ENCODE results near the gene AOAH. TPM values are rescaled to one million over a fixed set of nuclear protein-coding genes. Genes with fewer than 3 reads are reported as not detected.
"Not testable (repeated sequence)": the region's sequence is repeated elsewhere in the genome, so short reads cannot be mapped to it uniquely, and the experiment has no call there.

Gene AOAH
- total RNA-seq, 4 donors from 2014 or later, result 1.1 to 4.8 (median 1.6) TPM

GRCh38 chr7:36468370-36469101 lies 255.8 kb downstream of the AOAH start:
- no peak for DNase-seq (ENCODE audit: low spot score in 2 of 2)
- Histone ChIP-seq H3K36me3 (no peaks in the 10 kb centered on the region), H3K27ac (no peak overlapping the region), H3K4me1 (no peaks in the 10 kb centered on the region), H3K4me3 (no peak overlapping the region), H3K27me3 (no peaks in the 10 kb centered on the region), H3K9me3 (no peaks in the 10 kb centered on the region)
- WGBS, result 39% methylated on average over 2 of the region's 2 CpGs
- TF ChIP-seq POLR2A (IDR thresholded peaks at IDR 0.05), result no peak
- TF ChIP-seq CTCF (IDR thresholded peaks at IDR 0.05), result no peak
- TF ChIP-seq POLR2AphosphoS5 (IDR thresholded peaks at IDR 0.05), result no peak
- no peak for TF ChIP-seq EP300 (IDR thresholded peaks at IDR 0.05)

GRCh38 chr7:36466001-36466400 lies 258.3 kb downstream of the AOAH start:
- not testable (repeated sequence) for H3K27ac ChIP-seq; H3K36me3 ChIP-seq; H3K9me3 ChIP-seq; H3K4me3 ChIP-seq; H3K4me1 ChIP-seq; DNase-seq (ENCODE audit: low spot score in 2 of 2); H3K27me3 ChIP-seq
- WGBS, result 87% methylated on average over 5 of the region's 5 CpGs

- no peak for DNase-seq (ENCODE audit: low spot score in 2 of 2)
Observed at GRCh38 chr7:36464271-36464670, 260.0 kb downstream of the AOAH start.

More at GRCh38 chr7:36464271-36464670, 260.0 kb downstream of the AOAH start:
- Histone ChIP-seq H3K9me3 (no peaks in the 10 kb centered on the region), H3K4me1 (no peaks in the 10 kb centered on the region), H3K27ac (no peak overlapping the region), H3K4me3 (no peak overlapping the region), H3K36me3 (no peaks in the 10 kb centered on the region), H3K27me3 (no peaks in the 10 kb centered on the region)
- TF ChIP-seq POLR2AphosphoS5 (IDR thresholded peaks at IDR 0.05) (no peak), CTCF (IDR thresholded peaks at IDR 0.05) (no peak), POLR2A (IDR thresholded peaks at IDR 0.05) (no peak), EP300 (IDR thresholded peaks at IDR 0.05) (no peak)
- WGBS, result 80% methylated on average over 3 of the region's 3 CpGs

Data from suprapubic skin (tissue), 4 donors.